PC-3 (cell line): ENCODE measurements around the gene TSFM. TPM values are rescaled to one million over a fixed set of nuclear protein-coding genes. Genes with fewer than 3 reads are reported as not detected.

Experiments
- ATAC-seq: fragments of 200-7000 bp; cut with Tn5 transposase; 2 replicates; pipeline ENCODE4 v1.9.1; 2020; ENCODE audit warnings: mild to moderate bottlenecking, moderate library complexity
- BruUV-seq: library from RNA; stranded (reverse); fragments of 400-500 nt; replicated peaks from 2 replicates; lab custom pipeline; 2021; lab: Mats Ljungman, UMichigan
- CTCF ChIA-PET: fragments of 300-600 bp; sonication (Branson Sonifier 250); formaldehyde crosslinking; loops from one replicate; lab custom pipeline; 2022; ENCODE audit warnings: antibody characterized with exemption; lab: Charles Lee
- POLR2A ChIA-PET: fragments of 300-600 bp; sonication (Branson Sonifier 250); formaldehyde crosslinking; loops from one replicate; lab custom pipeline; 2022; ENCODE audit warnings: antibody characterized with exemption; ENCODE audit not compliant: unreplicated experiment; lab: Charles Lee
- DNase-seq: peaks from one replicate; pipeline ENCODE4 v3.0.0-alpha.2; 2015
- H2AFZ ChIP-seq: fragments of 300-600 bp; sonication (generic); 2 replicates; pipeline ENCODE4 v1.6.0; 2016; ENCODE audit warnings: antibody characterized with exemption, low read length
- H3F3A ChIP-seq: fragments of 300-600 bp; sonication (generic); one replicate; pipeline ENCODE4 v1.6.0; 2017; ENCODE audit warnings: antibody characterized with exemption, low read length, control low read depth, mild to moderate bottlenecking; ENCODE audit not compliant: unreplicated experiment
- H3K27ac ChIP-seq: fragments of 300-600 bp; sonication (generic); 2 replicates; pipeline ENCODE4 v1.5.1; 2016; ENCODE audit warnings: mild to moderate bottlenecking, low read length
- H3K27me3 ChIP-seq: fragments of 300-600 bp; sonication (generic); 2 replicates; pipeline ENCODE4 v1.6.1; 2016; ENCODE audit warnings: low read length, mixed read lengths
- H3K36me3 ChIP-seq: fragments of 300-600 bp; sonication (generic); 2 replicates; pipeline ENCODE4 v1.6.1; 2016; ENCODE audit warnings: low read depth, mixed run types, low read length, mixed read lengths
- H3K4me1 ChIP-seq: fragments of 300-600 bp; sonication (generic); 2 replicates; pipeline ENCODE4 v1.5.1; 2016; ENCODE audit warnings: low read length; ENCODE audit not compliant: insufficient read depth
- H3K4me2 ChIP-seq: fragments of 300-600 bp; sonication (generic); 2 replicates; pipeline ENCODE4 v1.6.0; 2016; ENCODE audit warnings: low read length
- H3K4me3 ChIP-seq: fragments of 300-600 bp; sonication (generic); 2 replicates; pipeline ENCODE4 v1.5.1; 2016; ENCODE audit warnings: mild to moderate bottlenecking, low read length, mixed read lengths
- H3K79me2 ChIP-seq: fragments of 300-600 bp; sonication (generic); 2 replicates; pipeline ENCODE4 v1.6.1; 2017; ENCODE audit warnings: low read length, mixed read lengths
- H3K9ac ChIP-seq: fragments of 300-600 bp; sonication (generic); 2 replicates; pipeline ENCODE4 v1.6.0; 2016; ENCODE audit warnings: mild to moderate bottlenecking, low read length
- H3K9me2 ChIP-seq: fragments of 300-600 bp; sonication (generic); replicated peaks from 2 replicates; pipeline ENCODE4 v1.6.1; 2016; ENCODE audit warnings: mixed run types, low read length, mixed read lengths
- H3K9me3 ChIP-seq: fragments of 300-600 bp; sonication (generic); 2 replicates; pipeline ENCODE4 v1.6.1; 2016; ENCODE audit warnings: low read length, mixed read lengths
- H4K20me1 ChIP-seq: fragments of 300-600 bp; sonication (generic); 2 replicates; pipeline ENCODE4 v1.6.1; 2016; ENCODE audit warnings: low read length, mixed read lengths
- EZH2 ChIP-seq: fragments of 300-600 bp; sonication (generic); IDR thresholded peaks from one replicate; pipeline ENCODE4 v1.6.1; 2017; ENCODE audit warnings: antibody characterized with exemption, mild to moderate bottlenecking, low read length; ENCODE audit not compliant: unreplicated experiment
- EZH2phosphoT487 ChIP-seq: fragments of 300-600 bp; sonication (generic); IDR thresholded peaks from 2 replicates; pipeline ENCODE4 v1.6.1; 2018; ENCODE audit warnings: mild to moderate bottlenecking, antibody characterized with exemption, low read length, borderline replicate concordance
- intact Hi-C: fragments of 100-400 bp; cut with micrococcal nuclease; formaldehyde crosslinking; loops from 2 replicates; pipeline ENCODE4 v1.9.0; 2023
- total RNA-seq: library from RNA; depleted of rRNA; stranded (reverse); fragments of >200 nt; gene quantifications from 2 replicates; pipeline ENCODE4 v1.2.3, GENCODE V29; 2014
- TF ChIP-seq, protein P1 (sequence below): fragments of 300-600 bp; sonication (generic); conservative IDR thresholded peaks from 2 replicates; pipeline ENCODE4 v1.5.1; 2017; ENCODE audit warnings: antibody characterized with exemption, low read depth, mild to moderate bottlenecking, low read length

Gene TSFM
- total RNA-seq, 1 experiment from 2014 or later: 63.0 TPM

DNA sequence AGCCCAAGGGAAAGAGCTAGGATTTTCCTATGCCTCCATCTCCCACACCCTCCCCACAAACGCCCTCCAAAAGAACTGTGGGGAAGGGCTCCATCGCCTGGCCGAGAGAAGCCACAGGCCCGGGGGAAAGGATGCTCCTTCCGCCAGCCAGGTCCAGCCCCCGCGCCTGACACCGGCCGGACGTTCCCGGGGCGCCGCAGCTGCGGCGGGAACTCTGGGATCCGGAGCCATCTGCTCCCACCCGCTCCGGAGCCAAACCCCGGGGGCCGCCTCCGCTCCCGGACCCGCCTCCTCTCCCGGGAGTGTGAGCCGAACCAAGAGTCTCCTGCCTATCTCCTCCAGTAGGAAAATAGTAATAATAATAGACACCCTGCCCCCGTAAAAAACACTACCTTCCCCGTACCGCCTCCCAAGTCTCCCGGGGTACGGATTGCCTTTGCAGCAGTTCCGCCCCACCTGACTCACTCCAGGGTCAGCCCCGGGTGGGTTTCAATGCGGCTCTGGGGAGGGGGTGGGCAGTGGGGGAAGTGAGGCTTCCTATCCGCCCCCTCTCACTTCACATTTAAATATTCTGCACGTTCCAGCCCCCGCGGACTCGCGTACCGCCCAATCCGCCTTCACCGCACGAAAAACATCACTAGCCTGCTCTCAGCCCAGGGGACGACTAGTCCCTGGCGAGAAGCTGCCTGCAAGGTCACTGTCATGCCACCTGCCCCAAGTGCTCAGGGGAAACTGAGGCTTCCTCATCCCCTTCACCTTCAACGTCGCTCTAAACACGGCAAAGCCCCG is 46.4 kb upstream of the TSFM start:
- no peaks in the 10 kb centered on the region for H3K79me2 ChIP-seq
- H3K4me3 ChIP-seq: peak overlapping the region; percentile 64
- H3K27ac ChIP-seq: no peak overlapping the region
- no peaks in the 10 kb centered on the region for H3K9me2 ChIP-seq
- H3K27me3 ChIP-seq: peaks cover 50% of the 10 kb centered on the region
- intact Hi-C loops: no loop called here
- ChIA-PET CTCF (interaction anchor here (2.0 kb wide), 1 partner anchor 10 kb away, joined by 9 read pairs; no protein-coding TSS in a partner anchor), POLR2A (no interaction called here)
- H3K9ac ChIP-seq: no peak overlapping the region
- peak; percentile 45 for DNase-seq
- peak overlapping the region; percentile 73 for H2AFZ ChIP-seq
- peak; percentile 65 for ATAC-seq
- no peaks in the 10 kb centered on the region for H4K20me1 ChIP-seq
- peak overlapping the region; percentile 87 for H3K4me2 ChIP-seq
- H3K36me3 ChIP-seq: no peaks in the 10 kb centered on the region
- H3F3A ChIP-seq: no peaks in the 10 kb centered on the region
- TF ChIP-seq EZH2: no peak
- no peak for TF ChIP-seq EZH2phosphoT487
- TF ChIP-seq, protein P1, sequence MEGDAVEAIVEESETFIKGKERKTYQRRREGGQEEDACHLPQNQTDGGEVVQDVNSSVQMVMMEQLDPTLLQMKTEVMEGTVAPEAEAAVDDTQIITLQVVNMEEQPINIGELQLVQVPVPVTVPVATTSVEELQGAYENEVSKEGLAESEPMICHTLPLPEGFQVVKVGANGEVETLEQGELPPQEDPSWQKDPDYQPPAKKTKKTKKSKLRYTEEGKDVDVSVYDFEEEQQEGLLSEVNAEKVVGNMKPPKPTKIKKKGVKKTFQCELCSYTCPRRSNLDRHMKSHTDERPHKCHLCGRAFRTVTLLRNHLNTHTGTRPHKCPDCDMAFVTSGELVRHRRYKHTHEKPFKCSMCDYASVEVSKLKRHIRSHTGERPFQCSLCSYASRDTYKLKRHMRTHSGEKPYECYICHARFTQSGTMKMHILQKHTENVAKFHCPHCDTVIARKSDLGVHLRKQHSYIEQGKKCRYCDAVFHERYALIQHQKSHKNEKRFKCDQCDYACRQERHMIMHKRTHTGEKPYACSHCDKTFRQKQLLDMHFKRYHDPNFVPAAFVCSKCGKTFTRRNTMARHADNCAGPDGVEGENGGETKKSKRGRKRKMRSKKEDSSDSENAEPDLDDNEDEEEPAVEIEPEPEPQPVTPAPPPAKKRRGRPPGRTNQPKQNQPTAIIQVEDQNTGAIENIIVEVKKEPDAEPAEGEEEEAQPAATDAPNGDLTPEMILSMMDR: peak; percentile 44
- H3K9me3 ChIP-seq: no peaks in the 10 kb centered on the region
- BruUV-seq: no TSS peak
- H3K4me1 ChIP-seq: peaks cover 17% of the 10 kb centered on the region

DNA sequence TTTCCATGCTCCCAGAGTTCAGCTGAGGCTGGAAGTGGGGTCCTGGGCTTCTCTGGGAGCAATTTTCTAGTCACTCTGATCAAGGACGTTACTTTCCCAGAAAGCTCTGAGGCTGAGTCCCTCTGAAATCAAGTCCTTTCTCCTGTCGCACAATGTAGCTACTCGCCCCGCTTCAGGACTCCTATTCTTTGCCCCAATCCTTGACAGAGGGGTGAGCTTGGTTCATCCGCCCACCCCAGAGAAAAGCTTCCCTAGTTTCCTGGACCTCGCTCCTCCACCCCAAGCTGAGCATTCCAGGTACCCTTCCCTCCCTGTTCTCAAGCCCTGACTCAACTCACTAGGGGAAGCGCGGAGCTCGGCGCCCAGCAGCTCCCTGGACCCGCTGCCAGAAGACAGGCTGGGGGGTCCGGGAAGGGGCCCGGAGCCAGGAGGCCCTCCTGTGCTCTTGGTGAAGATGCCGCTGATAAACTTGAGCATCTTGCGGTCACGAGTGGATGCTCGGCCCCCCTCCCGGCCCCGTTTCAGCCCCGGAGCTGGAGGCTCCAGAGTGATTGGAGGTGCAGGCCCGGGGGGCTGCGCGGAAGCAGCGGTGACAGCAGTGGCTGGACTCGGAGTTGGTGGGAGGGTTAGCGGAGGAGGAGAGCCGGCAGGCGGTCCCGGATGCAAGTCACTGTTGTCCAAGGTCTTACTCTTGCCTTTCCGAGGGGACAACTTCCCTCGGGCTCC is 45.7 kb upstream of the TSFM start:
- Histone ChIP-seq H3K9me3 (no peaks in the 10 kb centered on the region), H3K4me3 (peak overlapping the region; percentile 64), H3K79me2 (no peaks in the 10 kb centered on the region), H2AFZ (peak overlapping the region; percentile 73; the same call in 1 of the 2 replicates), H3K4me2 (peak overlapping the region; percentile 87), H3K27ac (no peak overlapping the region), H3K4me1 (peaks cover 17% of the 10 kb centered on the region), H3F3A (no peaks in the 10 kb centered on the region), H3K9me2 (no peaks in the 10 kb centered on the region), H3K9ac (no peak overlapping the region), H3K27me3 (peaks cover 50% of the 10 kb centered on the region), H3K36me3 (no peaks in the 10 kb centered on the region), H4K20me1 (no peaks in the 10 kb centered on the region)
- TF ChIP-seq EZH2phosphoT487: peak; percentile 18; the same call in 1 of the 2 replicates
- TF ChIP-seq, protein P1: no peak
- DNase-seq (no peak), ATAC-seq (peak; percentile 18)
- intact Hi-C loops: no loop called here
- ChIA-PET CTCF (interaction anchor here (0.6 to 2.0 kb wide), 2 partner anchors 11 to 214 kb away, joined by 9 to 12 read pairs; no protein-coding TSS in a partner anchor), POLR2A (no interaction called here)
- no TSS peak for BruUV-seq
